SK-N-SH (cell line): ENCODE data around the gene TBX4.

Source experiments
- EP300 ChIP-seq, 2 experiments: IDR thresholded peaks; 2 replicates each; pipeline versions ENCODE4 v1.4.0 to v1.6.1; 2012; ENCODE audit warnings: borderline replicate concordance in 1 of 2, low read depth in 1 of 2, low read length in 1 of 2
- GABPA ChIP-seq: IDR thresholded peaks from 2 replicates; pipeline ENCODE4 v1.4.0; 2012; ENCODE audit warnings: low read depth, mild to moderate bottlenecking
- TEAD4 ChIP-seq: IDR thresholded peaks from 2 replicates; pipeline ENCODE4 v1.4.0; 2012; ENCODE audit warnings: mild to moderate bottlenecking, borderline replicate concordance; ENCODE audit not compliant: insufficient read depth
- TF ChIP-seq, protein P1 (sequence below): fragments of 200-600 bp; sonication (generic); IDR thresholded peaks from 2 replicates; pipeline ENCODE4 v1.6.1; 2017; ENCODE audit warnings: antibody characterized with exemption, mild to moderate bottlenecking, moderate library complexity

DNA sequence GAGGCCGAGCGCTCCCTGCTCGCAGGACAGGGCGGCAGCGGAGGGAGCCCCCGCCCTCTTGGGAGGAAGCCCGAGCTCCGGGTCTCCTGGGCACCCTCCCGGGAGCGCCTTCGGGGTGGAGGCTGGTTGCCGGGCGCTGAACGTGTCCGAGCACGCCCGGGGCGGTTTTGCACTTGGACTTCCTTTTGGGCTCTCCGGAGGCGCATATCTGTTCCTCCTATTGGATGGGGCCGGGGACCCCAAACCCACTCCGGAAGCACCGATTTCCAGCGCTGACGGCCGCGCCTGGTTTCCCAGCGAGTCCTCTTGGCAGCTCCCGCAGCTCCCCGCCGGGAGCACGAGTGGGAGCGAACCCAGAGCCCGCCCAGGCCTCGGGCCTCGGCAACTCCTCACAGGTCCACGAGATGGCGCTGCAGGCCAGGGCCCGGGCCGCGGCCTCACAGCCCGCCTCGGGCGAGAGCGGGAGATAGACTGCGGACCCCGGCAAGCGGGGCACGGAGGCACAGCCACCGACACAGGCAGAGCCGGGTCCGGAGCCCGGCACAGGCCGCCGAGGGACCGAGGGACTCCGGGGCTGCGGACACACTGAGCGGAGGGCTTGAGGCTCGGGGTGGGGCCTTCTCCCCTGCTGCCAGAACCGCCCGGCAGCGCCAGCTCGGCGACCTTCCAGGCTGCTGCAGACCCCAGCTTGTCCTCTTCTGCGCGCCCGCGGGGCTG, 39.9 kb upstream of the TBX4 start:
- TF ChIP-seq, protein P1, sequence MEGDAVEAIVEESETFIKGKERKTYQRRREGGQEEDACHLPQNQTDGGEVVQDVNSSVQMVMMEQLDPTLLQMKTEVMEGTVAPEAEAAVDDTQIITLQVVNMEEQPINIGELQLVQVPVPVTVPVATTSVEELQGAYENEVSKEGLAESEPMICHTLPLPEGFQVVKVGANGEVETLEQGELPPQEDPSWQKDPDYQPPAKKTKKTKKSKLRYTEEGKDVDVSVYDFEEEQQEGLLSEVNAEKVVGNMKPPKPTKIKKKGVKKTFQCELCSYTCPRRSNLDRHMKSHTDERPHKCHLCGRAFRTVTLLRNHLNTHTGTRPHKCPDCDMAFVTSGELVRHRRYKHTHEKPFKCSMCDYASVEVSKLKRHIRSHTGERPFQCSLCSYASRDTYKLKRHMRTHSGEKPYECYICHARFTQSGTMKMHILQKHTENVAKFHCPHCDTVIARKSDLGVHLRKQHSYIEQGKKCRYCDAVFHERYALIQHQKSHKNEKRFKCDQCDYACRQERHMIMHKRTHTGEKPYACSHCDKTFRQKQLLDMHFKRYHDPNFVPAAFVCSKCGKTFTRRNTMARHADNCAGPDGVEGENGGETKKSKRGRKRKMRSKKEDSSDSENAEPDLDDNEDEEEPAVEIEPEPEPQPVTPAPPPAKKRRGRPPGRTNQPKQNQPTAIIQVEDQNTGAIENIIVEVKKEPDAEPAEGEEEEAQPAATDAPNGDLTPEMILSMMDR = peak; percentile 98
- TF ChIP-seq EP300 (IDR thresholded peaks at IDR 0.05; ENCODE audit: borderline replicate concordance in 1 of 2, low read depth in 1 of 2, low read length in 1 of 2) = no peak; a peak in 1 of 4 replicates
- TF ChIP-seq GABPA = peak; percentile 22; the same call in 1 of the 2 replicates
- no peak for TF ChIP-seq TEAD4
